Superior temporal gyrus (tissue), 1 donor: ENCODE data around the gene CRYGN.

ENCODE experiments used
- DNase-seq: peaks from one replicate; pipeline ENCODE4 v3.0.0-alpha.2; 2016; ENCODE audit errors: extremely low spot score

CRYGN gene, protein sequence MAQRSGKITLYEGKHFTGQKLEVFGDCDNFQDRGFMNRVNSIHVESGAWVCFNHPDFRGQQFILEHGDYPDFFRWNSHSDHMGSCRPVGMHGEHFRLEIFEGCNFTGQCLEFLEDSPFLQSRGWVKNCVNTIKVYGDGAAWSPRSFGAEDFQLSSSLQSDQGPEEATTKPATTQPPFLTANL

DNA sequence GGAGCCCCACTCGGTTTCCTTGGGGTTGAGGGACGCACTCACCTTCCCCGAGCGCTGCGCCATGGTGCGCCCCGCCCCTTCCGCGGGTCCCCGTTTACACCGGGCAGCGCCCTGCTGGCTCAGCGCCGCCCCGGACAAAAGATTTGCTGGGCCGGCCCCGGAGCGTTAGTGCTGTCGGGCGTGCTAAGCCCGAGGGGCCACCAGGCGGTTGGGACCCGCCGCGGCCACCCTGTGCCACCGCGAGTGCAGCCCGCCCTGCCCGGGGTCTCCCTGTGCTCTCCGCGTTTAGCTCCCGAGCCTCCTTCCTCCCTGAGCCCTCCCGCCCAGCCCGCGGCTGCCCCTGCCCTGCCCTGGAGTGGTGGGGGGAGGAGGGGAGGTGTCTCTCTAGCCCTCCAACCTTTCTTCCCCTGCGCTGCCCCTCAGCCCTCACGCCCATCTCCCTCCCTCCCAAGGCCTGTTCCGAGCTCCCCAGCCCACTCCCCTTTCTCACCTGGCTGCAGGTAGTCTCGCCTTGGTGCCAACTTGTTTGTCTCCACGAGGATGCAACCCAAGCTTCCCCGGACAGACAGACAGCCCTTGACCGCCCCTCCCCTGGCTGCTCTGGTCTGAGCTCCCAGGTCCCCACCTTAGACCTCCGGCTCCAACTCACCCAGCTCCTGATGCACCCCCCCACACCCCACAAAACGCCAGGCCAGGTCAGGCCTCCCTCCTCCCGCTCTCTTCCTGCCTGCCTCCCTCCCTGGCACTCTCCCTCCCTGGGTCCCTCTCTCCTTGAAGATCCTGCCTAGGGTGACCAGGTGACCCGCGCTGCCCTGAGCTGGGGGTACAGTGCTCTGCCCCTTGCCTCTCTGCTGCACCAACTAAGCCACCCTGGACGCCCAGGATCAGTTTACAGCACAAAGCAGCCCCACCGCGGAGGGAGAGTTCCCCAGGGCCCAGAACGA is at the start of gene CRYGN:
CRYGN (minus strand) TSS at position 287 of the 944 bp plus-strand sequence; CDS start at position 63, 224 bp downstream.
- DNase-seq, result no peak

GRCh38 chr7:151489498-151489897 is 49.6 kb upstream of the CRYGN start:
- DNase-seq, result no peak

DNA sequence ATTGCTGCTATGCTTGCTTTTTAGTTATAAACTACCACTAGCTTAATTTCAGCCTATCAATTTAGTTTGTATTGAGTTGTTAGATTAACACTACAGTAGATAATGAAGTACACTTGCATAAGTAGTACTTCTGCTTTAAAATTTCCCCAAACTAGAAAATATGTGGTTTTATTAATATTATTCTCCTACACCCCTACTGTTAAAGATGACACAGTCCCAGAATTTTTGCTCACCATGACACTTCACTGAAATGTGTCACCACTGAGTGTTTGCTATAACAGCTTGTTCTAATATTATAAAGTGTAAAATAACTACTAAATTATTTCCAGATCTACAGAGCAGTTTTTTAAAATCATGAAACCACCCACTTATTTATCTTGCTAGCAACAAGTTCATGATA is 48.2 kb upstream of the CRYGN start:
- no peak for DNase-seq

GRCh38 chr7:151487228-151487627 is 47.3 kb upstream of the CRYGN start:
- no peak for DNase-seq

GRCh38 chr7:151486074-151486473 is 46.1 kb upstream of the CRYGN start:
- no peak for DNase-seq

GRCh38 chr7:151484971-151485707 is 45.2 kb upstream of the CRYGN start:
- DNase-seq, result peak; percentile 70

- DNase-seq, result no peak
These were observed 43.7 kb upstream of the CRYGN start for GRCh38 chr7:151483711-151483983.

DNA sequence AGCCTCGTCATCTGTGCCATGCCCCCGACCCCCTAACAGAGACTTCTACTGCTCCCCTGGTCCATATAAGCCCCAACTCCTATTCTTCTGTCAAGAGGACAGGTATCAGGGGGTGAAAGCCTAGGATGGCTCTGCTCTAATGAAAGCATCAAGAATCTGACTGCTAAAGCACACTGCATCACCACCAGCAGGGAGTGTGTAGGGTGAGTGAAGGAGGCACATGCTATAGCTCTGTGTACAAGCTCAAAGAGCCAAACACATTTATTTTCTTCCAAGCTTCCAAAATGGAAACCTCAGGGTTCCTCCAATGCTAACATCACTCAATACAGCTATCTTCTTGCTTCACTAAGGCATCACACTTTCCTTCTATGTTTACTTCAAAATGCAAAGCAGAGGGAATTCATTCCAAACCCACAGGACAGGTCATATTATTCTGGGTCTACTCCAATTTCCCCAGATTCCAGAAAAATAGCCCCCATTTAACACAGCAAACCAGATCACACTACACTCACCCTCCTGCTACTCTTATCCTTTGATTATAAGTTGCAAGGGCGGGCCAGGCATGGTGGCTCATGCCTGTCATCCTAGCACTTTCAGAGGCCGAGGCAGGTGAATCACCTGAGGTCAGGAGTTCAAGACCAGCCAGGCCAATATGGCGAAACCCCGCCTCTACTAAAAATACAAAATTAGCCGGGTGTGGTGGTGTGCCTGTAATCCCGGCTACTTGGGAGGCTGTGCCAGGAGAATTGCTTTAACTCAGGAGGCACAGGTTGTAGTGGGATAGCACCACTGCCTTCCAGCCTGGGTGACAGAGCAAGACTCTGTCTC is 43.2 kb upstream of the CRYGN start:
- no peak for DNase-seq

- DNase-seq, result no peak
These were observed 41.9 kb upstream of the CRYGN start for GRCh38 chr7:151481650-151482505.

DNA sequence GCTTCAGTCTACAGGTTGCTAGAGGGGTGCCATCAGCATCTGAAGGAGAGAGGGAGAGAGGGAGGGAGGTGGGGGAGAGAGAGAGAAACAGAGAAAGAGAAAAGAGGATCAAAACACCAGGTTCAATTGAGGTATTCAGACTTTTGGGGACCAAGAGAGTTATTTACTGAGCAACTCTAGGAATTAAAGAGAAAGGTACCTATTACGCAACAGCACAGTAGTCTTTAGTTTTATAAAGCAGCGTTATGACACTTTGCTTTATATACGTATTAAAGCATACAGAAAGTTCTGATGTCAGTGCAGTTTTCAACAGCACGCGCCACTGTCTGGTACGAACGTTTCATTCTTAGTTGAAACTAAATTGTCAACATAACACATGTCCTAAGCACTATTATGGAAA is 37.9 kb upstream of the CRYGN start:
- DNase-seq, result no peak

DNA sequence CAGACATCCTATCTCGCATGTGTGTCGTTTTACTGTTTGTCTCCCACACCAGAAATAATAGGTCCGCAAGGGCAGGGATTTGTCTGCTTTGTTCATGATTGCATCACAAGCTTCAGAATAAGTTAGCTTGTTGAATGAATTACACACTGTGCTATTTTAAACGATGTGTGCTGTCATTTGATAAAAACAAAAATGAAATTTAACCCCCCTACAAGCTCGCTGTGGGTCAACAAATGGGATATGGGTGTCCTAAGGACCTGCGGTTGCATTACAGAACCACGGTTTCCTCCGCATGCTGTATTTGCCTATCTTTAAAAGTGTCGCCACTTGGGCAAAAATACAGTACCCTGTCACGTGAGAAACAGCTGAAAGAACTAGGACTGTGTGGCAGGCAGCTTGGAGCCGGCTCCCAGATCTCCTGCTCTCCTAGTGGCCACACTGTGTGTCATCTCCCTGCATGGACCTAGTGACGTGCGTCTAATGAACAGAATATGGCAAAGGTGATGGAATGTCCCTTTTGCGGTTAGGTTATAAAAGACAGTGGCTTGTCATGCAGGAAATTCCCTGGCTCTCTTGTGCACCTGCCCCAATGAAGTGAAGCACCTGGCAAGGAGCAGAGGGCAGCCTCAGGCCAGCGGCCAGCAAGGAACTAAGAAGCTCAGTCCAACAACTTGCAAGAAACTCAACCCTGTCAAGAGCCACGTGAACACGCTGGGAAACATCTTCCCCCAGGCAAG is 32.9 kb upstream of the CRYGN start:
- DNase-seq, result no peak

- DNase-seq, result no peak
These were observed 30.8 kb upstream of the CRYGN start for GRCh38 chr7:151470711-151471110.

DNA sequence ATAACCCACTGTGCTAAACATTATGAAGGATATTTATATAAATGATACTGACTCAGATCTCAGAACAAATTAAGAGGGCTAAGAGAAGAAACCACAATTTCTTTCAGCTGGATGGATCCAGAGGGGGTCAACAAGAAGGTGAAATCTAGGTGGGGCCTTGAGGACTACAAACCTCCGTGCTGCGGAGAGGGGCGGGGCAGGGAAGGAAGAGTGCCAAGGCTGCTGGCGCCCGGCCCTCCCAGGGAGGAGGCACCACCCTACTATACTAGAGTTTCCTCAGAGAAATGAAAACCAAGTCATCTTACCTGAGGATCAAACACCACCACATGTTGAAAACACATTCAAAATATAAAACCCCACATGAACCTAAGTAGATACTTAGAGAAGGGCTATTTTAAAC is 29.3 kb upstream of the CRYGN start:
- no peak for DNase-seq

DNA sequence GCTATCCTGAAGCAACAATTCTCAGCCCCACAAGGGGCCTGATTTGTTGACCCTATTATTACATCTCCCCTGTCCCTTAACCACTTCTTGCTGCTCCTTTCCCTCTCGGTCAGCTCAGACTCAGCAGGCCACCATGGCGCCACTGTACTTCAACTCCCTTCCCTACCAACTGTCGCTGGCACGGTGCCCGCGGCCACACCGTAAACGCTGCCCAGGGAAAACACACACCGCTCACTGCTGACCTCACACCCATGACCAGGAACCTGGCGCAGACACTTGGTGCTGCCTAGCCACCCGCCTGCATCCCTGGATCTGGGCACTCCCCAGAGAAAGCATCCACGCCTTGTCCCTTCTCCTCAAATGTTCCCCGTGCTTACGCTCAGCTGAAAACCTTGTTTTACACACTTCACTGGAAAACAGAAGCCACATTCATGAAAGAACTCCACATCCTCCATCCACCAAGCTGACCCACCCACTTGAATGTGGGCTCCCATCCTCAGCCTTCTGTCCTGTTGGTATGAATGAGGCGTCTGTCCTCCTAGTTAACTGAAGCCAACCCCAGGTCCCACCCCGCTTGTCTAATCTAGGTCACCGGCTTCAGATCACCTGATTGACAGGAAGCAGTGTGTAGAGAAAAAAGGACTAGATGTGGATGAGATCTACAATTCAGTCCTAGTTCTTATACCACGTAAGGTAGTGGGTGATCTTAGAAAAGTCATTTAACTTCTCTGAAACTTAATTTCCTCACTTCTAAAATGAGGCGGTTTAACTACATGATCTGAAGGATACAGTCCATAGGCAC is 28.5 kb upstream of the CRYGN start:
- DNase-seq, result no peak

- no peak for DNase-seq
These were observed 25.2 kb upstream of the CRYGN start for GRCh38 chr7:151465169-151465568.

GRCh38 chr7:151462306-151462779 is 22.4 kb upstream of the CRYGN start:
- DNase-seq, result no peak

GRCh38 chr7:151461942-151462230 is 21.9 kb upstream of the CRYGN start:
- no peak for DNase-seq

GRCh38 chr7:151461096-151461941 is 21.4 kb upstream of the CRYGN start:
- no peak for DNase-seq

DNA sequence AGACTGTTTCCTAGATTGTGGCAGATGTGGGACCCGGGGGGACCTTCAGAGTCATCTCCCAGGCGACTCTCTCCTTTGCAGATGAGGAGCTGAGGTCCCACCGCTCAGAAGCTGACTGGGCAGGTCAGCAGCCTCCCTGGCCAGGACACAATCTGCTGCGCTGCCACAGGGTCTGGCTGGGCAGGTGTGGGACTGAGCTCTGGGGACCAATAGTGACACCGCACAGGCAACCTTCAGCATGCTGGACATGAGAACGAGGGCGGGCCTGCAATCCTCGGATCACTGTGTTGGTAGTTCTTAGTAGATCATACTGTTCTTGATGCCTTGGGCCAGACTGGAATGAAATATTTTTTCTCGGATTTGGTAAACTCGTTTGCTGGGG is 20.5 kb upstream of the CRYGN start:
- DNase-seq, result no peak
